HFFc6 (cell line): Measurements from ENCODE around the gene RBM24. TPM values are rescaled to one million over a fixed set of nuclear protein-coding genes. Genes with fewer than 3 reads are reported as not detected.

Source experiments
- DNase-seq: peaks from one replicate; pipeline ENCODE4 v3.0.0-alpha.2; 2018
- H3K27ac Mint-ChIP-seq: 2 replicates; pipeline ENCODE4 v1.8.0; 2020; ENCODE audit warnings: mild to moderate bottlenecking, mixed read lengths
- H3K27me3 Mint-ChIP-seq: 2 replicates; pipeline ENCODE4 v1.8.0; 2021; ENCODE audit warnings: mild to moderate bottlenecking, moderate library complexity, mixed read lengths; ENCODE audit not compliant: insufficient read depth
- H3K36me3 Mint-ChIP-seq: 2 replicates; pipeline ENCODE4 v1.8.0; 2021; ENCODE audit warnings: low read depth, mixed read lengths
- H3K4me1 Mint-ChIP-seq: 2 replicates; pipeline ENCODE4 v1.8.0; 2020; ENCODE audit warnings: low read depth, mixed read lengths
- H3K4me3 Mint-ChIP-seq: 2 replicates; pipeline ENCODE4 v1.8.0; 2020; ENCODE audit warnings: mild to moderate bottlenecking, moderate library complexity, mixed read lengths
- H3K9me3 Mint-ChIP-seq: 2 replicates; pipeline ENCODE4 v1.8.0; 2020; ENCODE audit warnings: mild to moderate bottlenecking, mixed read lengths
- CTCF ChIP-seq: fragments of 200-600 bp; sonication (generic); IDR thresholded peaks from 2 replicates; pipeline ENCODE4 v1.5.0; 2021; ENCODE audit warnings: antibody characterized with exemption, mild to moderate bottlenecking
- total RNA-seq, 6 experiments: library from RNA; stranded (reverse); fragmentation: NEBNext Ultra II Directional; extraction: Animal tissue kit (Norgen Biotek cat#: 25700); gene quantifications; 2 replicates in 1 of 6; 3 replicates in 5 of 6; pipeline ENCODE4 v1.2.3, GENCODE V29; 2021

The RBM24 gene
- total RNA-seq, 6 experiments from 2014 or later, result 24.1 to 35.9 (median 33.3) TPM

GRCh38 chr6:17268114-17268513 is 13.0 kb upstream of the RBM24 start:
- DNase-seq, result no peak
- Mint-ChIP-seq H3K4me3 (no peak overlapping the region), H3K4me1 (peaks cover 49% of the 10 kb centered on the region), H3K27me3 (no peaks in the 10 kb centered on the region), H3K27ac (peak overlapping the region; percentile 90), H3K9me3 (no peaks in the 10 kb centered on the region), H3K36me3 (no peaks in the 10 kb centered on the region; the same call in 1 of the 2 replicates)
- TF ChIP-seq CTCF, result no peak

- Mint-ChIP-seq H3K36me3 (no peaks in the 10 kb centered on the region; the same call in 1 of the 2 replicates), H3K27ac (peak overlapping the region; percentile 90)
Observed at GRCh38 chr6:17269840-17270239, 11.3 kb upstream of the RBM24 start.

GRCh38 chr6:17271628-17272027 is 9.5 kb upstream of the RBM24 start:
- Mint-ChIP-seq H3K27me3 (no peaks in the 10 kb centered on the region; the same call in 1 of the 2 replicates), H3K27ac (no peak overlapping the region), H3K4me3 (no peak overlapping the region), H3K36me3 (no peaks in the 10 kb centered on the region), H3K9me3 (no peaks in the 10 kb centered on the region), H3K4me1 (peaks cover 70% of the 10 kb centered on the region)
- DNase-seq, result no peak
- no peak for TF ChIP-seq CTCF

More at GRCh38 chr6:17269840-17270239, 11.3 kb upstream of the RBM24 start:
- H3K27me3 Mint-ChIP-seq, result no peaks in the 10 kb centered on the region
- H3K4me3 Mint-ChIP-seq, result no peak overlapping the region; the same call in 1 of the 2 replicates
- peak; percentile 87 for DNase-seq
- H3K4me1 Mint-ChIP-seq, result peaks cover 57% of the 10 kb centered on the region
- no peak for TF ChIP-seq CTCF
- H3K9me3 Mint-ChIP-seq, result no peaks in the 10 kb centered on the region

GRCh38 chr6:17276766-17277165 is 4.4 kb upstream of the RBM24 start:
- Mint-ChIP-seq H3K4me3 (peak overlapping the region; percentile 78), H3K27me3 (no peaks in the 10 kb centered on the region; the same call in 1 of the 2 replicates), H3K27ac (peak overlapping the region; percentile 94), H3K9me3 (no peaks in the 10 kb centered on the region), H3K36me3 (peaks cover 4% of the 10 kb centered on the region; the same call in 1 of the 2 replicates), H3K4me1 (peaks cover 61% of the 10 kb centered on the region)
- DNase-seq, result peak; percentile 52
- TF ChIP-seq CTCF, result no peak

GRCh38 chr6:17277256-17277655 is 3.9 kb upstream of the RBM24 start:
- H3K9me3 Mint-ChIP-seq, result no peaks in the 10 kb centered on the region
- peaks cover 60% of the 10 kb centered on the region for H3K4me1 Mint-ChIP-seq
- H3K36me3 Mint-ChIP-seq, result peaks cover 9% of the 10 kb centered on the region; the same call in 1 of the 2 replicates
- peak overlapping the region; percentile 78 for H3K4me3 Mint-ChIP-seq
- H3K27ac Mint-ChIP-seq, result peak overlapping the region; percentile 94
- H3K27me3 Mint-ChIP-seq, result no peaks in the 10 kb centered on the region; the same call in none of the 2 replicates
- no peak for DNase-seq
- TF ChIP-seq CTCF, result no peak
